Naive thymus-derived CD4-positive, alpha-beta T cell (primary cell): ENCODE data around the gene NNAT. TPM values are rescaled to one million over a fixed set of nuclear protein-coding genes. Genes with fewer than 3 reads are reported as not detected.
"Not testable (repeated sequence)": the region's sequence is repeated elsewhere in the genome, so short reads cannot be mapped to it uniquely, and the experiment has no call there.

Source experiments
- ATAC-seq: fragments of 150-1000 bp; cut with Tn5 transposase; 2 replicates; pipeline ENCODE4 v1.10.0; 2021; ENCODE audit warnings: mild to moderate bottlenecking, moderate library complexity
- CTCF ChIA-PET: fragments of 350-600 bp; sonication (Branson Sonifier 250); formaldehyde crosslinking; loops from one replicate; lab custom pipeline; 2021; ENCODE audit warnings: antibody characterized with exemption; lab: Charles Lee
- POLR2A ChIA-PET: fragments of 350-600 bp; sonication (Branson Sonifier 250); formaldehyde crosslinking; loops from one replicate; lab custom pipeline; 2021; ENCODE audit warnings: antibody characterized with exemption, inconsistent platforms; lab: Charles Lee
- DNase-seq, 9 donors: peaks; one replicate each; pipeline versions ENCODE4 v3.0.0 to v3.0.0-alpha.2; 2020 to 2022; ENCODE audit warnings: mixed read lengths in 1 of 9
- H3K27ac ChIP-seq: one replicate; pipeline ENCODE4 v1.7.0; 2013; ENCODE audit warnings: mild to moderate bottlenecking, low read depth, low read length, moderate library complexity
- H3K27me3 ChIP-seq, 2 donors: one replicate each; pipeline ENCODE4 v1.7.0; 2013; ENCODE audit warnings: low read length in 2 of 2, mild to moderate bottlenecking in 2 of 2, moderate library complexity in 2 of 2; ENCODE audit not compliant: control insufficient read depth in 2 of 2, insufficient read depth in 2 of 2
- H3K36me3 ChIP-seq, 3 experiments: 1 replicate in 2 of 3; 2 replicates in 1 of 3; pipeline ENCODE4 v1.7.0; 2013; ENCODE audit warnings: low read length in 3 of 3, mild to moderate bottlenecking in 3 of 3, moderate library complexity in 1 of 3; ENCODE audit not compliant: insufficient read depth in 3 of 3, control insufficient read depth in 2 of 3
- H3K4me1 ChIP-seq, 2 donors: one replicate each; pipeline ENCODE4 v1.7.0; 2013; ENCODE audit warnings: low read length in 2 of 2, mild to moderate bottlenecking in 2 of 2, moderate library complexity in 1 of 2; ENCODE audit not compliant: control insufficient read depth in 2 of 2, insufficient read depth in 2 of 2
- H3K4me3 ChIP-seq: 2 replicates; pipeline ENCODE4 v1.7.0; 2013; ENCODE audit warnings: mild to moderate bottlenecking, low read length
- H3K9me3 ChIP-seq, 3 experiments: 1 replicate in 2 of 3; 2 replicates in 1 of 3; pipeline ENCODE4 v1.7.0; 2013; ENCODE audit warnings: low read length in 3 of 3; ENCODE audit not compliant: control insufficient read depth in 2 of 3
- H3K27ac Mint-ChIP-seq, 9 donors: one replicate each; pipeline ENCODE4 v1.8.0; 2020 to 2022; ENCODE audit warnings: mixed read lengths in 9 of 9, mild to moderate bottlenecking in 8 of 9, moderate library complexity in 5 of 9, inconsistent platforms in 2 of 9
- H3K27me3 Mint-ChIP-seq, 5 donors: one replicate each; pipeline ENCODE4 v1.8.0; 2021 to 2022; ENCODE audit warnings: mixed read lengths in 5 of 5, mild to moderate bottlenecking in 1 of 5
- H3K36me3 Mint-ChIP-seq, 5 donors: one replicate each; pipeline ENCODE4 v1.8.0; 2020 to 2022; ENCODE audit warnings: mixed read lengths in 5 of 5, mild to moderate bottlenecking in 3 of 5, inconsistent platforms in 1 of 5
- H3K4me1 Mint-ChIP-seq, 7 donors: one replicate each; pipeline ENCODE4 v1.8.0; 2020 to 2022; ENCODE audit warnings: mixed read lengths in 7 of 7, mild to moderate bottlenecking in 3 of 7, inconsistent platforms in 1 of 7
- H3K4me3 Mint-ChIP-seq, 10 donors: one replicate each; pipeline ENCODE4 v1.8.0; 2020 to 2022; ENCODE audit warnings: mild to moderate bottlenecking in 10 of 10, mixed read lengths in 10 of 10, moderate library complexity in 6 of 10, inconsistent platforms in 2 of 10
- H3K9me3 Mint-ChIP-seq, 11 donors: one replicate each; pipeline ENCODE4 v1.8.0; 2020 to 2022; ENCODE audit warnings: mixed read lengths in 11 of 11, mild to moderate bottlenecking in 4 of 11, inconsistent platforms in 1 of 11, moderate library complexity in 1 of 11
- intact Hi-C, 2 donors: fragments of 100-400 bp; cut with micrococcal nuclease; formaldehyde crosslinking; loops; one replicate each; pipeline ENCODE4 v1.15.1; 2023
- polyA plus RNA-seq, 2 donors: library from polyadenylated mRNA; unstranded; fragments of 300-500 nt; fragmentation: Illumina TruSeq; gene quantifications; one replicate each; pipeline ENCODE4 v1.2.3, GENCODE V29; 2021
- total RNA-seq, 6 experiments: library from RNA in 5 of 6; stranded (reverse) in 5 of 6; gene quantifications; 1 replicate in 5 of 6; 2 replicates in 1 of 6; pipeline ENCODE4 v1.2.3 and lab custom pipeline; 2021 to 2026

NNAT gene, protein sequence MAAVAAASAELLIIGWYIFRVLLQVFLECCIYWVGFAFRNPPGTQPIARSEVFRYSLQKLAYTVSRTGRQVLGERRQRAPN
- total RNA-seq (not detected), polyA plus RNA-seq (not detected), total RNA-seq (lab: John Stamatoyannopoulos, UW) (not detected)

DNA sequence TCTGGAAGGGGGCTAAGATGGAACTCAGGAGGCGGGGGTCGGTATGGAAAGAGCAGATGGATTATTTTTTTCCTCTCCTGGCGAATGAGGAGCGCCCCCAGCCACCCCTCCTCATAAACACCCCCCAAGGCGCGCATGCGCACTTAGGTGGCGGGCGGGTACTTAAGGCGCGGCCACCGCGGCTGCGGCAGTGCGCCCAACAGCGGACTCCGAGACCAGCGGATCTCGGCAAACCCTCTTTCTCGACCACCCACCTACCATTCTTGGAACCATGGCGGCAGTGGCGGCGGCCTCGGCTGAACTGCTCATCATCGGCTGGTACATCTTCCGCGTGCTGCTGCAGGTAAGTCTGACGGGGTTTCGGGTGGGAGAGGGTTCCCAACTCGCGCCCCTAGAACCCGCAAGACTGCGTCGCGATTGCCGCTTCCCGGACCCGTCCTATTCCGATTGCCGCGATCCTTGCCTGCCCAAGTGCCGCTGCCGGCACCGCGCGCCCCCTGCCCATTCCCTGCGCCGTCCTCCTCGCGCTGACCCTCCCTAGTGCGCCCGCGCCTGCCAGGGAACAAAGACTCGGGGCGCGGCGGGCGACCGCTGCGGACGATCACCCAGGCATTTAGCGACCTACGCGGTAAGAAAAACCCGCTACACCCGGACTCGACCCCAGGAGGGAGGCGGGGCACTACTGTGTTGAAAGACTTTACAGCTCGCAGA lies at the start of gene NNAT:
NNAT (plus strand) TSS at position 190 of the 711 bp plus-strand sequence; CDS start at position 272, 82 bp downstream.
- Mint-ChIP-seq H3K4me1 (peaks cover 35 to 71% (median 62%) of the 10 kb centered on the region in 7 donors), H3K9me3 (no peaks in the 10 kb centered on the region), H3K27me3 (peaks cover 0 to 12% (median 0%) of the 10 kb centered on the region in 5 donors), H3K27ac (peak within 1 kb of the TSS in 4 of 9 donors; percentile 15 to 68 (median 32)), H3K4me3 (peak within 1 kb of the TSS; percentile 51 to 79 (median 68)), H3K36me3 (peaks cover 7 to 25% (median 16%) of the 10 kb centered on the region in 5 donors)
- H3K9me3 ChIP-seq, result no peaks in the 10 kb centered on the region
- H3K4me3 ChIP-seq, result no peak within 1 kb of the TSS
- H3K4me1 ChIP-seq, result peaks cover 16 to 21% of the 10 kb centered on the region in 2 donors
- H3K36me3 ChIP-seq, result peaks cover 0 to 32% (median 0%) of the 10 kb centered on the region in 3 experiments
- H3K27me3 ChIP-seq, result no peaks in the 10 kb centered on the region
- CTCF ChIA-PET, result interaction anchor here (1.7 kb wide), 1 partner anchor 12 kb away, joined by 4 read pairs; no protein-coding TSS in a partner anchor
- intact Hi-C loops, result no loop called here
- H3K27ac ChIP-seq, result no peak within 1 kb of the TSS
- peak in 1 of 9 donors; percentile 14 for DNase-seq
- no peak for ATAC-seq
- POLR2A ChIA-PET, result interaction anchor here (1.3 kb wide), 1 partner anchor 9 kb away, joined by 4 read pairs; no protein-coding TSS in a partner anchor

GRCh38 chr20:37471741-37472235 lies 49.3 kb upstream of the NNAT start:
- H3K4me1 Mint-ChIP-seq, result peaks cover 0 to 4% (median 0%) of the 10 kb centered on the region in 7 donors
- intact Hi-C loops, result no loop called here
- H3K27ac Mint-ChIP-seq, result no peak overlapping the region
- Histone ChIP-seq H3K27me3 (no peaks in the 10 kb centered on the region), H3K36me3 (no peaks in the 10 kb centered on the region), H3K4me3 (no peak overlapping the region), H3K9me3 (no peaks in the 10 kb centered on the region), H3K27ac (no peak overlapping the region), H3K4me1 (no peaks in the 10 kb centered on the region)
- ATAC-seq (no peak), DNase-seq (no peak)
- H3K36me3 Mint-ChIP-seq, result peaks cover 0 to 3% (median 0%) of the 10 kb centered on the region in 5 donors
- CTCF ChIA-PET, result no interaction called here
- peaks cover 3 to 14% (median 8%) of the 10 kb centered on the region in 5 donors for H3K27me3 Mint-ChIP-seq
- H3K4me3 Mint-ChIP-seq, result no peak overlapping the region
- H3K9me3 Mint-ChIP-seq, result peaks cover 0 to 8% (median 0%) of the 10 kb centered on the region in 11 donors
- POLR2A ChIA-PET, result no interaction called here

- POLR2A ChIA-PET, H3K36me3 Mint-ChIP-seq, H3K9me3 Mint-ChIP-seq, H3K4me1 ChIP-seq, H3K27me3 ChIP-seq, ATAC-seq, H3K9me3 ChIP-seq, H3K36me3 ChIP-seq, intact Hi-C loops, H3K4me3 ChIP-seq, DNase-seq, H3K4me1 Mint-ChIP-seq, H3K4me3 Mint-ChIP-seq, CTCF ChIA-PET, H3K27ac ChIP-seq, H3K27ac Mint-ChIP-seq: not testable (repeated sequence)
- H3K27me3 Mint-ChIP-seq, result peaks cover 0 to 10% (median 5%) of the 10 kb centered on the region in 5 donors
Measured at GRCh38 chr20:37472435-37472834, 48.6 kb upstream of the NNAT start.

GRCh38 chr20:37473249-37474000 lies 47.6 kb upstream of the NNAT start:
- POLR2A ChIA-PET, result no interaction called here
- ATAC-seq, result no peak
- Histone ChIP-seq H3K4me1 (no peaks in the 10 kb centered on the region), H3K27me3 (no peaks in the 10 kb centered on the region), H3K36me3 (no peaks in the 10 kb centered on the region), H3K9me3 (no peaks in the 10 kb centered on the region), H3K27ac (no peak overlapping the region), H3K4me3 (no peak overlapping the region)
- intact Hi-C loops, result no loop called here
- CTCF ChIA-PET, result no interaction called here
- Mint-ChIP-seq H3K9me3 (peaks cover 0 to 8% (median 0%) of the 10 kb centered on the region in 11 donors), H3K27ac (no peak overlapping the region), H3K27me3 (peaks cover 0 to 10% (median 10%) of the 10 kb centered on the region in 5 donors), H3K36me3 (peaks cover 0 to 5% (median 0%) of the 10 kb centered on the region in 5 donors), H3K4me1 (peaks cover 0 to 4% (median 0%) of the 10 kb centered on the region in 7 donors), H3K4me3 (no peak overlapping the region)
- DNase-seq, result no peak

- no peaks in the 10 kb centered on the region for H3K9me3 ChIP-seq
- no peaks in the 10 kb centered on the region for H3K27me3 ChIP-seq
- no peaks in the 10 kb centered on the region for H3K4me1 Mint-ChIP-seq
- peaks cover 0 to 5% (median 0%) of the 10 kb centered on the region in 5 donors for H3K36me3 Mint-ChIP-seq
- no peak overlapping the region for H3K4me3 Mint-ChIP-seq
- H3K27ac ChIP-seq, result no peak overlapping the region
- ATAC-seq, result no peak
- no peak for DNase-seq
- ChIA-PET CTCF (no interaction called here), POLR2A (no interaction called here)
- H3K27ac Mint-ChIP-seq, result no peak overlapping the region
- H3K27me3 Mint-ChIP-seq, result peaks cover 0 to 10% (median 6%) of the 10 kb centered on the region in 5 donors
- H3K4me3 ChIP-seq, result no peak overlapping the region
- H3K4me1 ChIP-seq, result no peaks in the 10 kb centered on the region
- H3K9me3 Mint-ChIP-seq, result peaks cover 0 to 8% (median 0%) of the 10 kb centered on the region in 11 donors
- intact Hi-C loops, result no loop called here
- H3K36me3 ChIP-seq, result no peaks in the 10 kb centered on the region
Measured at GRCh38 chr20:37474386-37474785, 46.7 kb upstream of the NNAT start.

DNA sequence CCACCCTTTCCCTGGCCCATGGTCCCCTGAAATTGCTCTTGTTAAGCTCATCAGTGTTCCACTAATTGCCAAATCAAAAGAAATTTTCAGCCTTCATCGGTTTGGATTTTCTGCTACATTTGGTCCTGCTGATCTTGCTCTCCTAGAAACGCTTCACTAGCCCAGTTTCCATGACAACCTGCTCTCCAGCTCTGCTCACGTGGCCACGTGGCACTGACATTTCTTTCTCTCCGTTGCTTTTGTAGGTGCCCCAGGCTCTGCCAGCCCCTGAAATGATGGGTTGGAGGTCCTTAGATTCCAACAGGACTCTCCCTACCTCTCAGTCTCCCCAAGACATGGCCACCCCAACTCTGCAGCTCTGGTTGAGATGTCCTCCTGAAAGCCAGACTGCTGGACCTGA lies 45.8 kb upstream of the NNAT start:
- Mint-ChIP-seq H3K27ac (no peak overlapping the region), H3K4me1 (peaks cover 0 to 7% (median 0%) of the 10 kb centered on the region in 7 donors), H3K36me3 (peaks cover 0 to 5% (median 0%) of the 10 kb centered on the region in 5 donors), H3K9me3 (peaks cover 0 to 8% (median 0%) of the 10 kb centered on the region in 11 donors), H3K4me3 (no peak overlapping the region), H3K27me3 (peaks cover 0 to 15% (median 12%) of the 10 kb centered on the region in 5 donors)
- Histone ChIP-seq H3K27me3 (no peaks in the 10 kb centered on the region), H3K4me1 (no peaks in the 10 kb centered on the region), H3K9me3 (no peaks in the 10 kb centered on the region), H3K27ac (no peak overlapping the region), H3K4me3 (no peak overlapping the region), H3K36me3 (no peaks in the 10 kb centered on the region)
- intact Hi-C loops, result no loop called here
- ChIA-PET CTCF (no interaction called here), POLR2A (no interaction called here)
- no peak for ATAC-seq
- DNase-seq, result no peak
